ENCODE measurements around the gene UTP25.

DNA sequence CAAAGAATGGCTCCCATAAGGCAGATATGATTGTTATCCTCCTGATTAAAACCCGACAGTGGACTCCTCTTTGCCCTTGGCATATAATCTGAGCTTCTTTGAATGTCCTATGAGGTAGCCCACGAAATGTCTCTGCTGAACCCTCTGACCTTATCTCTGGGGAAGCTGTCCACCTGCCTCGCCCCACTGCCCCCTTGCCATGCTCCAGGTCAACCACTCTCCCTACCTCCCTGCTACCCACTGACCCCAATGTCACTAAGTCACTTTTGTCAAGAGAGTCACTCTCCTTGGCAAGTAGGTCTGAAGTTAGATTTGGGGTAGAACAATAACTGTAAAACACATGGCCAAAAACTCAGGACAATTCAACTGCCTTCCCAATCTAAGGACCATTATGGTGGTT is 54.5 kb downstream of the UTP25 start:
- TF ChIP-seq, protein P1, sequence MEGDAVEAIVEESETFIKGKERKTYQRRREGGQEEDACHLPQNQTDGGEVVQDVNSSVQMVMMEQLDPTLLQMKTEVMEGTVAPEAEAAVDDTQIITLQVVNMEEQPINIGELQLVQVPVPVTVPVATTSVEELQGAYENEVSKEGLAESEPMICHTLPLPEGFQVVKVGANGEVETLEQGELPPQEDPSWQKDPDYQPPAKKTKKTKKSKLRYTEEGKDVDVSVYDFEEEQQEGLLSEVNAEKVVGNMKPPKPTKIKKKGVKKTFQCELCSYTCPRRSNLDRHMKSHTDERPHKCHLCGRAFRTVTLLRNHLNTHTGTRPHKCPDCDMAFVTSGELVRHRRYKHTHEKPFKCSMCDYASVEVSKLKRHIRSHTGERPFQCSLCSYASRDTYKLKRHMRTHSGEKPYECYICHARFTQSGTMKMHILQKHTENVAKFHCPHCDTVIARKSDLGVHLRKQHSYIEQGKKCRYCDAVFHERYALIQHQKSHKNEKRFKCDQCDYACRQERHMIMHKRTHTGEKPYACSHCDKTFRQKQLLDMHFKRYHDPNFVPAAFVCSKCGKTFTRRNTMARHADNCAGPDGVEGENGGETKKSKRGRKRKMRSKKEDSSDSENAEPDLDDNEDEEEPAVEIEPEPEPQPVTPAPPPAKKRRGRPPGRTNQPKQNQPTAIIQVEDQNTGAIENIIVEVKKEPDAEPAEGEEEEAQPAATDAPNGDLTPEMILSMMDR (optimal IDR thresholded peaks at IDR 0.05 in 1 of 3, IDR thresholded peaks at IDR 0.05 in 1 of 3, conservative IDR thresholded peaks at IDR 0.05 in 1 of 3; ENCODE audit: extremely low read depth in 1 of 3, insufficient read depth in 2 of 3, low read length in 3 of 3): no peak
- TF ChIP-seq EZH2 (IDR thresholded peaks at IDR 0.05; ENCODE audit: low read length): no peak
